ENCODE data around the gene FTCD. TPM values are rescaled to one million over a fixed set of nuclear protein-coding genes. Genes with fewer than 3 reads are reported as not detected.

FTCD gene
- total and polyA plus RNA-seq, 9 of the 15 experiments (the other 6 are each of a cell fraction or from before 2014, with no cell fraction given) = 0.11 to 1.6 (median 0.67) TPM; not detected in 5

- TF ChIP-seq TEAD1 (CRISPR knock-in tag; IDR thresholded peaks at IDR 0.05) (peak; percentile 26 to 42; a peak in 1 of 4 replicates), RREB1 (CRISPR knock-in tag; IDR thresholded peaks at IDR 0.05) (no peak), GTF2F1 (IDR thresholded peaks at IDR 0.05; ENCODE audit: low read depth, low read length) (0 out of 2 replicates have a peak, but pooled peaks have one; percentile 27), MAFK (IDR thresholded peaks at IDR 0.05; ENCODE audit: low read length) (peak; percentile 64), JUND (IDR thresholded peaks at IDR 0.05; ENCODE audit: borderline replicate concordance, low read depth, low read length) (peak; percentile 100), JUND (tag; IDR thresholded peaks at IDR 0.05; ENCODE audit: borderline replicate concordance, low read depth, low read length) (peak; percentile 100), CBFA2T2 (conservative IDR thresholded peaks at IDR 0.05) (peak; percentile 28), NEUROD1 (IDR thresholded peaks at IDR 0.05; ENCODE audit: borderline replicate concordance, low read depth, low read length, partially characterized antibody) (peak; percentile 50), MYC (IDR thresholded peaks at IDR 0.05; ENCODE audit: low read depth, low read length) (peak; percentile 76), MYC (CRISPR knock-in tag; IDR thresholded peaks at IDR 0.05; ENCODE audit: borderline replicate concordance, low read depth) (no peak), ZFX (CRISPR knock-in tag; IDR thresholded peaks at IDR 0.05) (peak; percentile 47; the same call in 1 of the 2 replicates), CLOCK (CRISPR knock-in tag; IDR thresholded peaks at IDR 0.05; ENCODE audit: borderline replicate concordance) (no peak), ATF3 (IDR thresholded peaks at IDR 0.05) (peak; percentile 99), ATF3 (CRISPR knock-in tag; conservative IDR thresholded peaks at IDR 0.05) (peak; percentile 95), RAD21 (CRISPR knock-in tag; conservative IDR thresholded peaks at IDR 0.05 in 1 of 2, IDR thresholded peaks at IDR 0.05 in 1 of 2) (peak; percentile 36 to 52), ZNF668 (CRISPR knock-in tag; IDR thresholded peaks at IDR 0.05) (no peak), HDGF (IDR thresholded peaks at IDR 0.05) (peak; percentile 82; the same call in 1 of the 2 replicates)
These were observed 33.1 kb upstream of the FTCD start (continued) for GRCh38 chr21:46188226-46189212.
